Measurements from ENCODE around the gene CASP2.
A peak's percentile ranks its signal among the peaks of the same experiment; 100 is the strongest.
"Not testable (repeated sequence)": the region's sequence is repeated elsewhere in the genome, so short reads cannot be mapped to it uniquely, and the experiment has no call there.

Gene CASP2

DNA sequence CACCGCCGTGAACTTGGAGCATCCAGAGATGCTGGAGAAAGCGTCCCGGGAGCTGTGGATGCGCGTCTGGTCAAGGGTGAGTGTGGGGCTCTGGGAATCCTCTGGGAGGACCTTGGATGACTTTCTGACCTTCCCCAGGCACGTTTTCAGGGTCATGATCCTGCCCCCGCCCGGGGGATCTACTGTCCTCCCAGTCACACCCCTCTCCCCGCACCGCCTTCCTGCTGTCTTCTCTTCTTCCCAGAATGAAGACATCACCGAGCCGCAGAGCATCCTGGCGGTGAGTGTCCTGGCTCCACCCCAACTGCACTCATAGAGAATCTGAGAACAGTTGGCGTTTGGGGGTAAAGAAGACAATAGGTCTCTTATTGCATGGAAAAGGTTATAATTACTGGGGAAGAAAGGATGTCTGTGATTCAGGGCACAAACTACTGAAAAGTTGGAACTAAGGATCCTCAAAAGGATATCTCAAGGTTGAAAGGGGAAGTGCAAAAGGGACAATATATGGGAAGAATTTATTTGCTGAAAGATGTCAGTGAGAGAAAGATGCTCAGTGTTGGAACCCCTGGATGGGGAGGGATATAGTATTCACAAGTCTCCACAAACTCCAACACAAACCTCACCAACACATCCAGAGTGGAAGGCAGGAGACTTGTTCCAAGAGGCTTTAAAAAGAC, 23.0 kb upstream of the CASP2 start:
- DNase-seq, result peak; percentile 21 to 27

DNA sequence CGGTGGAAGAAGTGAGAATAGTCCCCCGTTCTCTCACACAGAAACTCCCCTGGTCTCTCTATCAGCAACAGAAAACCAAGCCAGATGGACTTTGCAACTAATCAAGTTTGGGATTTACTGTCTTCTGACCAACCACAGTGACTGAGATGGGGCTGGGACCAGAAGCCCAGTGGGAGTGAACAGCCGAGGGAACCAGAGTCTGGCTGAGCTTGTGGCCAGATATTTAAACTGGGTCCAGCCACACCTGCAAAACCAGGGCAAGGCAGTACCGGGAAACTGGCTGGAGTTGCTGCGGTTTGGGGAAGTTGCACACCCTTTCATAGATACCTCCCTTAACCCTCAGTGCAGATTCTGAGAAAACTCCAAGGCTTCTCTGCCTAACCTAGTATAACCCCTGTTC, 18.9 kb upstream of the CASP2 start:
- DNase-seq, result peak in 1 of 2 donors; percentile 15

DNA sequence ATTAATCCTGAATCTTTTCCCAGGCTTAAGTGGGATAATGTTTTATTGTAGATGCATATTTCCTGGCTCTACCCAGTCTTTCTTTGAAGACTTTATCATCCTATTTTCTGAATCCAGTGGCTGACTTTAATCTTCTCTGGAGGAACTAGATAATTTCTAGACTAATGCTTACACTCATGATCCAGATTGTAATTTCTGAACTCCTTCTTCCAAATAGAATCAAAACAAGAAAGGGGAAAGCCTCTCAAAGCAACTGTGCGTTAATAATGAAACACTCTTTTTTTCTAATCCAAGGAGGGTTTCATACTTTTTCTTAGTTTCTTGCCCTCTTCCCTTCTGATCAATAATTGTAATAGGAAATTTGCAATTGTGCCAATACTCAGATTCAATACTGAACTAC, 16.9 kb upstream of the CASP2 start:
- DNase-seq, result no peak

DNA sequence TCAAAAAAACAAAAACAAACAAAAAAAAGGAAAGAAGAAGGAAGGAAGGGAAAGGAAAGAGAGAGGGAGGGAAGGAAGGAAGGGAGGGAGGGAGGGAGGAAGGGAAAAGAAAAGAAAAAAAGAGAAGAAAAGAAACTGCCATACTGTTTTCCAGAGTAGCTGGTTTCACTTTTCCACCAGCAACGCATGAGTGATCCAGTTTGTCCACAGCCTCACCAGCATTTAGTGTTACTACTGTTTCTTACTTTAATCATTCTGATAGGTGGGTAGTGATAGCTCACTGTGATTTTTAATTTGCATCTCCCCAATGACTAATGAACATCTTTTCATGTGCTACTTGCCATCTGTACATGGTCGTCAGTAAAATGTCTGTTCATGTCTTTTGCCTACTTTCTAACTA, 15.3 kb upstream of the CASP2 start:
- DNase-seq, result no peak

DNA sequence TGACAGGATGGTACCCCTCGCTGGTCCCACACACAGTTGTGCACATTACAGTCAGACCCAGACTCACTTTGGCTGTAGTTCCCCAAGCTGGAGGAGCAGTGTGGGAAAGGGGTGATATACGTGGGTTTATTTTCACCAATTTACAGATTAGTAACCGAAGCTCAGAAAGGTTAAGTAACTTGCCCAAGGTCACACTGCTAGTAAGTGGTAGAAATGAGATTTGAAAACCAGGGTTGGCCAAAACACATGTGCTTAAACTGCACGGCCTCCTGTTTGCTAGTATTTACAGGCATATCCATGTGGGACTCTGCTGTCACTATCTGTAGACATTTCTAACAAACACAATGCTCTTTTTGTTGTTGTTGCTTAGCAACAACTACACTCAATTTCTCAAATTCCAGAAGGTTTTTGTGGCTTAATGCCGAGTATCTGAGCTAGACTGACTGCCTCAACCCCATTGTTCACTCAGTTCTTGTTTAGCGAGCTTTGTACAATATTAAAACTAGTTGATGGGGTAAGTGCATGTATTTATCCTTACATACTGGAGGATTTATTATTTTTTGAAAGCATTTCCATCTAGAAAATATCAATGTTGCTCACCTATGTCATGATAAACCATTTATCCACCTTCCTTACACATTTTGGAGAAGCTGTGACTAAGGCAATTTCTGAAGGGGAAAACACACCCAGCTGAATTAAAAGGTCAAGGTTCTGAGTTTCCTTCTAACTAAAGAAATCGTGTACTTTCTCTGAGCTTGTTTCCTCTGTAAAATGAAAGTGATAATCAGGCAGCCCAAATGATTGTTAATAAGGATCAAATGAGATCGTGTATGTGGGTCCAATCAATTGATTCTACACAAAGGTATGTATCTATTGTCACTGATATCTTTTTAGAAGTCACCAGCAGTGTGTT, 8.7 kb upstream of the CASP2 start:
- DNase-seq, result peak in 1 of 2 donors; percentile 15

DNA sequence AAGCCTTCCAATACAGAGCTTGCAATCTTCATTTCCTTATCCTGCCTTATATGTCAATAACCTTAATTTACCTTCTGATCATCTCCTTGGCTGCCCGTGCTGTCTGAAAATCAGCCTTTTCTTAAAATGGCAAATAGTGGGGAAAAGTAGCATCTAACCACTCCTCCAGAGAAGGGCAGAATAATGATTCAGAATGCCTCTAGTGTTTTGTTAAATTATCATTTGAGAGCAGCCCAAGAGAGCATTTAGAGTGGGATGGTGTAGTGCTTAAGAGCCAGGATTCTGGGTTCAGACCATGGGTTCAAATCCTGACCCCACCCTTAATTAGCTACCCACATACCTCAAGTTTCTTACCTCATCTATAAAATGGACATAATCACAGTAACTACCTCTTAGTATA, 8.0 kb upstream of the CASP2 start:
- DNase-seq, result no peak

DNA sequence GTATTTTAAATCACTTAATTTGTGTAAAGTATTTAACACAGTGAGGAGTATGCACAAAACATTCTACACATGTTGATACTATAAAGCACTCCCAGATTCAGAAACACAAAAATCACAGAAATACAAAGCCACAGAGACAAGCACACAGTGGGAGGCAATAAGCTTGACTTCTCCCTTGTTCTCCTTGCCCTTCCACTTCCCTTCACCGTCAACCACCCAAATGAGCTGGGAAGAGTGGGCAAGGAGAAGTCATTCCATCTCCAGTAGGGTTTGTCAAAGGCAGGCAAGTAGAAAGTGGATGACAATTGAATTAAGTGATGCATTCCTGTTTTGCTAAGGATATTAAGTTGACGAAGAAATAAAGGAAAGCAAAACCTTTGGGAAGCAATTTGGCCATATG, 7.6 kb upstream of the CASP2 start:
- no peak for DNase-seq

DNA sequence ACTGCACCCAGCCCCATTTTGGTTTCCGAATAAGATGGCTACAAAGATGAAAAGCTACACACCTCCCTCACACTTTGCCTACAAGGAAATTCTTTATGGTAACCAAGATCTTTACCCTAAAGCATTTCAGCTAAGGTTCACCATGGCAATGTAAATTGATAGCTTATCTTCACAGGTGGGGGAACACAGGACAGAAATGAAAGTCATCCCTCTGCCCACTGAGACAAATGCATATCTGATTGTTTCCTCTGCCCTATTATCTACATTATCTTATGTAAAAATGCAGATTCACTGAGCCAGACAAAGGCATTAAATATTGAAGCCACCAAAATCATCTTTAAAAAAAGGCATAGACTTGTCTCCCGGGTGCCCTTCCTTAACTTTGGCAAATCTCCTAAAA, 6.6 kb upstream of the CASP2 start:
- DNase-seq, result no peak

DNA sequence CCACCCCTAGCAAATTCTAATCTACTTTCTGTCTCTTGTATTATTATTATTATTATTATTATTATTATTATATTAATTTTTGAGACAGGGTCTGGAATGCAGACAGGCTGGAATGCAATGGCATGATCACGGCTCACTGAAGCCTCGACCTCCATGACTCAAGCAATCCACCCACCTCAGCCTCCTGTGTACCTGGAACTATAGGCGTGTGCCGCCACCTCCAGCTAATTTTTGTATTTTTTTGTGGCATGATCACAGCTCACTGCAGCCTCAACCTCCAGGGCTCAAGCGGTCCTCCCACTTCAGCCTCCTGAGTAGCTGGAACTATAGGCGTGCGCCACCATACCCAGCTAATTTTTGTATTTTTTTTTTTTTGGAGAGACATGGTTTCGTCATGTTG, 6.0 kb upstream of the CASP2 start:
- DNase-seq, result no peak

DNA sequence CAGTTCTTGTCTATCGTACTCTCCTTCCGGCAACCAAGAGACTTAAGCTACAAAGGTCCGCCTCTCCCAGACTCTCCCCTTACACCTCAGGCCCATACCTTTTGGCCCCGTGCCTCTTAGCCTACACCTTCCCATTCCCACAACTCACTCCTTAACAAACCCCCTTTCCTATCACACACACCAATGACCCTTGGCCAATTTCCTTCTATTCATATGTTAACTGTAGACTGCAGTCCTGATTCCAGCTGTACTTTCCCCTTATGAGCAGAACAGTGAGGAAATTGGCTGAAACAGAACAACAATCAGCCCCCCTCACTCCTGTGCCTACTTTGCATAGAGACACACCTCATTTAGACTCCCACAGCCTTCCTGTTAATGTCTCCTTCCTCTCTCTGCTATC, 4.8 kb upstream of the CASP2 start:
- DNase-seq, result no peak

DNA sequence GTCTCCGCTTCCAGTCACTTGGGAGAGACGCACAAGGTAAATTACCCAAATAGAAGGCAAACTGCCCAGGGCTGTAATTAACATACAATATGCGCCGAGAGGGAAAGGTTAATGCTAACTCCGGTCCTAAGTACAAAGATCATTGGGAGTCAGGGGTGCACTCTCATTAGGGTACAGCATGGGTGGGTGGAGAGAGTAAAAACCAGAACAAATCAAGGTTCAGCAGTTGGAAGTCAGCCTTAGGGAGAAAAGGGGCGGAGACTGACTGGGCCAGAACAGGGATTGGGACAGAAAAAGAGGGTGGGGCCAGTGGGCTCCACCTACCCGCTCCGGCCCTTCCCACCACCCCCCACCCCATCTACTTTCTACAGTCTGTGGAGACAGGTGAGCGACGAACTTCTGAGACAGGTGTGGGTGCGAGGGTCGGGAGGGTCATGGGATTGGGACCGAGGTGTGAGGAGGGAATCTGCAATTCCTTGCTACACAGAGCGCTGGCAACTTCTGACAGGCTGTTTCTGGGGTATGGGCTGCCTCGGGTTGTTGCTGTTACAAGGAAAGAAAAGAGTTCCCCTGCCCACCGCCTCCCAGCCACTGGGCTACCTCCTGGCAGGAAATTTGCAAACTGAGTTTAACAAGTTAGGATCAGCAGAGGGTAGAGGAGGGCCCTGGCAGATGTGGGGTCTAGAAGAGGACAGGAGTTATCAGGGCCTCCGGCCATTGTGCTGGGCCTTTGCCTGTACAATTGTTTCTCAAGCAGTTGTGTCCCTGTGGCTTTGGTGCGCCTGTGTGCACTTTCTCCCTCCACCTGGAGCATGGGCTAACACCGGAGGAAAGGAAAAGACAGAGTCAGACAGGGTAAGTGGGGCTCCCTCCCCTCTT, 3.3 kb upstream of the CASP2 start, which contains the start of gene TMEM139:
TMEM139 (plus strand) TSS at position 368 of the 879 bp plus-strand sequence. CDS start 1,000 bp downstream, outside the sequence.
- no peak for DNase-seq

DNA sequence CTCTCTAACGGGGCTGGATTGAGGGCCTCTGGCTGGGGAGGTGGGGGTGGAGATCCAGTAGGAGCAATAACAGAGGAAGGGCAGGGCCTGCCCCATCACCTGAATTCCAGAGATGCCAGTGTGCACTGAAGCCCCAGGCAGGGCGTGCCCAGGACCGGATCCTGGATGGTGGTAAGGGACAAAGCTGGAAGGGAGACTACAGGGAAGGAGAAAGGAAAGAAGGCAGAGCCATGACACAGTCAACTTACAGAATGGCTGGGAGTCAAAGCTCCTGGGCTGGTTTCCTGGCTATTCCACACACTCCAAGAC, 2.7 kb upstream of the CASP2 start:
- DNase-seq, result no peak

DNA sequence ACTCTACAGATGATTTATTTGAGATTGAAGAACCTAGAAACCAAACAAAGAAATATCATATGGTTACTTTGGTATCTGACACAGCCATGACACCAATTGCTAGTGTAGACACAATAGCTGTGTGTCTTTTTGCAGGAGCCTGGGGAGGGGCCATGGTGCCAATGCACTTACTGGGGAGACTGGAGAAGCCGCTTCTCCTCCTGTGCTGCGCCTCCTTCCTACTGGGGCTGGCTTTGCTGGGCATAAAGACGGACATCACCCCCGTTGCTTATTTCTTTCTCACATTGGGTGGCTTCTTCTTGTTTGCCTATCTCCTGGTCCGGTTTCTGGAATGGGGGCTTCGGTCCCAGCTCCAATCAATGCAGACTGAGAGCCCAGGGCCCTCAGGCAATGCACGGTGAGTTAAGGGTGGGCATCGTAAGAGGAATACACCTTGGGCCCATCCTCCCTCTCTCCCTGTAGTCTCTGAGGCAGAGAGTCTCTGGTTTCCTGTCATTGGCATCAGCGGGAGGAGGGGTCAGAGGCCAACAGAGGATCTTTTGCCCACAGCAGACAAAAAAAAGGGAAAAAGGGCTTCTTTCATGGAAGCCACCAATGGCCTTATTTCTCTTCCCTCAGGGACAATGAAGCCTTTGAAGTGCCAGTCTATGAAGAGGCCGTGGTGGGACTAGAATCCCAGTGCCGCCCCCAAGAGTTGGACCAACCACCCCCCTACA, 2.2 kb upstream of the CASP2 start:
- no peak for DNase-seq

DNA sequence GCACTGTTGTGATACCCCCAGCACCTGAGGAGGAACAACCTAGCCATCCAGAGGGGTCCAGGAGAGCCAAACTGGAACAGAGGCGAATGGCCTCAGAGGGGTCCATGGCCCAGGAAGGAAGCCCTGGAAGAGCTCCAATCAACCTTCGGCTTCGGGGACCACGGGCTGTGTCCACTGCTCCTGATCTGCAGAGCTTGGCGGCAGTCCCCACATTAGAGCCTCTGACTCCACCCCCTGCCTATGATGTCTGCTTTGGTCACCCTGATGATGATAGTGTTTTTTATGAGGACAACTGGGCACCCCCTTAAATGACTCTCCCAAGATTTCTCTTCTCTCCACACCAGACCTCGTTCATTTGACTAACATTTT, 1.6 kb upstream of the CASP2 start:
- DNase-seq, result no peak

DNA sequence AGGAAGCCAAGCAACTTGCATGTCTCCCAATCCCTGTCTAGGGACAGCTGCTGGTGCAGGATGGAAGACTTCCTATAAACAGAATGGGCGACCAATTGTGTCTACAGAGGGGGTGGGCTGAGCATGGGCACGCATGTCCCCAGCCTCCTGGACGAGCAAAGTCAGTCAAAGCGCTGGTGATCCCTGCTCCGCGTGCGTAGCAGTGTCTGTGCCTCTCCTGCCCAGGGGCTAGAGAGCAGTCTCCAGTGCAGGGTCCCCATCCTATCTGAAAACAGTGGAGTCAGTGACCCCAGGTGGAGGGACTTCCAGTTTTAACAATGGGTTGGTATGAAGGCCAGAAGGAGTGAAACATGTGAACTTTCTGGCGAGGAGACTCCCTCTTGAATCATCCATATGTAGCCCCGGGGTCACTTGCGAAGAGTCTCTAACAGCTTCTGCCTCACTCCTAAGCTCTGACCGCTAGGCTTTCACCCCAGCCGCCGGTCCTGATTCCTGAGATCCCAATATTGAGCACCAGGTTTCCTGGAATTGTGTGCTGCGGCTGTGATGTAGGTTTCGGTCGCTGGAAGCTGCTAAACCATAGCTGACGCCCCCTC, 714 bp upstream of the CASP2 start:
- no peak for DNase-seq

DNA sequence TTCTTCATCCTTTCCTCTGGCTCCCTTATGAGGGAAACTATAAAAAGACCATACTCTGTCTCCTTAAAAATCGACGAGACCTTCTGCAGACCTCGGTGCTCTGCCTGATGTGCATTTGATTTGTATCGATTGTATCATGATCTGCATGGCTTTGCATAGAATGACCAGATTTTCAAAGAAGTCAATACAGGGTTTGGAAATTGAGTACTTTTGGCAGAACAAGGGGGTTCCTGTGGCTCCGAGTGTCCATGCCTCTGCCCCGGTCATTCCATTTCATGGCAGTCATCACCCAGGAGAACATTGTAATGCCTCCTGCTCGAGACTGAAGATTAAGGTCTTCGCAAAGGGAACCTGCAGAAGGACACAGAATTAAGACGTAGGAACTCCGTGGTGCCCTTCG, 685 bp downstream of the CASP2 start:
- DNase-seq, result no peak

DNA sequence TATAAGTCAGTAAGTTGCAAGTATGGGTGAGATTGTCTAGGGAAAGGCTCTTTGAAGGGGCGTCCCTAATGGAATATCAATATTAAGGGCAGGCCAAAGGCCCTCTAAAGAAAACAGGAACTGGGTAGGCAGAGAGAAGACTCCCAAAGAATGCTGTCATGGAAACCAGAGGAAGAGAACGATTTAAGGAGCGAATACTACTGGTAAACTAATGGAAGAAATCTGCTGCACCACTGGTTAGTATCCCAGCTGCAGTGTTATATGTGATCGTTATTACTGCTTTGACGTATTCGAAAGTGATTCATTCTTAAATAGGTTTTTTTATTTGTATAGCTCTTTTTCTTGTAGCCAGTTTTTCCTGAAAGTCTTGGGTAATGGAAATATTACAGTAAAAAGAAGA, 1.3 kb downstream of the CASP2 start:
- DNase-seq, result no peak

DNA sequence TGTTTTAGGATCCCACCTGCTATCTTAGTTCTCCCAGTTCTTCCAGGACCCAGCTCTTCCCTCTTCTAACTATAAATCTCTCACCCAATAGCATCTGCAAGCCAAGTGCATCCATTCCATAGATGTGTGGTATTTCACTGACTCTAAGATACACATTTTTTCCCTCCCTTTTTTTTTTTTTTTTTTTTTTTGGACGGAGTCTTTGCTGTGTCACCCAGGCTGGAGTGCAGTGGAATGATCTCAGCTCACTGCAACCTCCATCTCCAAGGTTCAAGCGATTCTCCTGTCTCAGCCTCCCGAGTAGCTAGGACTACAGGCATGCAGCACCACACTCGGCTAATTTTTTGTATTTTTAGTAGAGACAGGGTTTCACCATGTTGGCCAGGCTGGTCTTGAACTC, 1.7 kb downstream of the CASP2 start:
- not testable (repeated sequence) for DNase-seq

DNA sequence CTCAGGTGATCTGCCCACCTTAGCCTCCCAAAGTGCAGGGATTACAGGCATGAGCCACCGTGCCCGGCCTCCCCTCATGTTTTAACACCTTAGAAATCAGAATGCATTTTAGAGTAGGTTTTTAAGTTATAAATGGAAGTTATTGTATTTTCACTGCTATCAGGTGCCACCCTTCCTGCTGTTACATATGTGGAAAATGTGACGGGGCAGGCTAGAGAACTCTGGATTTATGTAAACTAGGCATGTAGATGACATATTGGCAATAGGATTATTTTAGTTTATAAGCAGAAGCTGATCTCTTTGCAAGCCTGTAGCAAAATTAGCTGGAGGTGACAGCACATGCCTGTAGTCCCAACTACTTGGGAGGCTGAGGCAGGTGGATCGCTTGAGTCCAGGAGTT, 2.1 kb downstream of the CASP2 start:
- no peak for DNase-seq

DNA sequence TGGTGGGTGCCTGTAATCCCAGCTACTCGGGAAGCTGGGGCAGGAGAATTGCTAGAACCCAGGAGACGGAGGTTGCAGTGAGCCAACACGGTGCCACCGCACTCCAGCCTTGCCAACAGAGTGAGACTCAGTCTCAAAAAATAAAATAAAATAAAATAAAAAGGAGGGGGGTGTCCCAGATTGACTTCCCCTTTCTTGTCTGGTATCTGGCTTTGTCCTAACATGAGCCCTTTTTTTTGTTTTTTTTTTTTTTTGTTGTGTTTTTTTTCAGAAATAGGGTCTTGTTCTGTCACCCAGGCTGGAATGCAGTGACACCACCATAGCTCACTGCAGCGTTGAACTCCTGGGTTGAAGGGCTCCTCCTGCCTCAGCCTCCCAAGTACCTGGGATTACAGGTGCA, 4.7 kb downstream of the CASP2 start:
- DNase-seq, result no peak

DNA sequence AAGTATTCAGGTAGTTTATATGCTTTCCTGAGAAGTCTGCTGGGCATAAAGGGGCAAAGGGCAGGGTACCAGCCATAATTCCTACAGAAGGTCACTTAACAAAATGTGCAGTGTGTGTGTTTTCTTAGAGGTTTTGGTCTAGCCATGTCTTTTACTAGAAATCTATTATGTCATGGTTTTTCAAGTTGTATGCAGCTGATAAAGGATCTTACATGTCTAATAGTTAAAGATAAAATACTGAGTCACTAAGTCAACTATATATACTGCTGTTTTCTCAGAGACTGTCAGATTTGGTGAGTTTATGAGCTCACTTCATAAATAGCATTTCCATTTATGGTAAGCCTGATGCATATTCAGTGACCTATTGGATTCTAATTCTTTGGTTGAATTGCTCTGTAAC, 7.7 kb downstream of the CASP2 start:
- DNase-seq, result no peak

DNA sequence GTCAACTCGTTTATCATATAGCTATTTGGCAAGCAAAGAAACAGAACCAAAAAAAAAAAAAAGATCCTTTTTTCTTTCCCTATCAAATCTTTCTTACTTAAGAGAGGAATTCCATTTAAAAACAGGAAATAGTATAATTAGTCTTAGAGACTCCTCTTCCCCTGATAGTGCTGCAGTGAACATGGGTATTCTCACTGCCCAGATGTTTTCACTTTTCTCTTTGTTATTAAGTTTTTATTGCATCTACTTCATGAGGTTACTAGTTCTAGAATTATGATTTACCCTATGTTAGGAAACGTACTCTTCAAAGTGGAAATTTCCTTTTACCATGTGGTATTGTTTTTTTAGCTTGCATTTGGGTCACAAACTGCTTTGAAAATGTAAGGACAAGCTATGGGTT, 8.5 kb downstream of the CASP2 start:
- no peak for DNase-seq

DNA sequence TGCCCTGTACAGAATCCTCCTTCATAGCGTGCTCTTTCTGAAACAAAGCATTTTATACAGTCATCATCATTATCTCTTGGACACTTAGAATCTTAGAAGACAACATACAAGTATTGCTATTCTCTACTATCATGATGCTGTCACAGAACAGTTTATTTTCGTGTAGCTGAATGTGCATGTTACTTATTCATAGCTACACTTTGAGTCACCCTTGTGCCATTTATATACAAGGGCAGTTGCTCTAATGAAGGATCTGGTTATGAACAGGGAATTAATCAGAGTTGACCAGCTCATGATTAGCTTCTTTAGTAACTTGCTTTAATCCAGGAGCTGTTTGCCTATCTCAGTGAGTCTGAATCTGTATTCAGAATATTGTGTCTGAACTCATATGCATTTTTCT, 11.2 kb downstream of the CASP2 start:
- no peak for DNase-seq
